Peyer's patch (tissue), 4 donors: Measurements from ENCODE around the gene HACD2. TPM values are rescaled to one million over a fixed set of nuclear protein-coding genes. Genes with fewer than 3 reads are reported as not detected.
A peak's percentile ranks its signal among the peaks of the same experiment; 100 is the strongest.

Source experiments
- DNase-seq, 3 donors: peaks; one replicate each; pipeline ENCODE4 v3.0.0-alpha.2; 2017 to 2019
- H3K27ac ChIP-seq, 4 donors: fragments of 200-600 bp; sonication (generic); one replicate each; pipeline ENCODE4 v1.5.1; 2016 to 2019
- H3K27me3 ChIP-seq, 2 donors: fragments of 200-600 bp; sonication (generic); one replicate each; pipeline ENCODE4 v1.5.1; 2019
- H3K36me3 ChIP-seq, 3 donors: fragments of 200-600 bp; sonication (generic); one replicate each; pipeline ENCODE4 v1.5.1; 2016 to 2019
- H3K4me1 ChIP-seq, 4 donors: fragments of 200-600 bp; sonication (generic); one replicate each; pipeline ENCODE4 v1.5.1; 2016 to 2019
- H3K4me3 ChIP-seq, 4 donors: fragments of 200-600 bp; sonication (generic); 1 replicate in 3 of 4; 2 replicates in 1 of 4; pipeline ENCODE4 v1.5.1; 2016 to 2019; ENCODE audit warnings: mild to moderate bottlenecking in 1 of 4
- H3K9me3 ChIP-seq, 4 donors: fragments of 200-600 bp; sonication (generic); one replicate each; pipeline ENCODE4 v1.5.1; 2016 to 2019; ENCODE audit warnings: mild to moderate bottlenecking in 1 of 4
- CTCF ChIP-seq, 6 experiments: fragments of 450-650 bp in 4 of 6; fragments of 200-600 bp in 2 of 6; sonication (generic) in 1 of 6; IDR thresholded peaks; one replicate each; pipeline ENCODE4 v1.5.1; 2017 to 2019; ENCODE audit warnings: antibody characterized with exemption in 6 of 6, mild to moderate bottlenecking in 3 of 6, moderate library complexity in 1 of 6
- POLR2A ChIP-seq, 2 donors: fragments of 450-650 bp; IDR thresholded peaks; one replicate each; pipeline ENCODE4 v1.5.1; 2017; ENCODE audit warnings: antibody characterized with exemption in 2 of 2, mild to moderate bottlenecking in 2 of 2, moderate library complexity in 2 of 2
- total RNA-seq, 4 donors: library from RNA; depleted of rRNA; stranded (reverse); fragments of >200 nt; gene quantifications; one replicate each; pipeline ENCODE4 v1.1.0, GENCODE V29; 2016

HACD2 gene, protein sequence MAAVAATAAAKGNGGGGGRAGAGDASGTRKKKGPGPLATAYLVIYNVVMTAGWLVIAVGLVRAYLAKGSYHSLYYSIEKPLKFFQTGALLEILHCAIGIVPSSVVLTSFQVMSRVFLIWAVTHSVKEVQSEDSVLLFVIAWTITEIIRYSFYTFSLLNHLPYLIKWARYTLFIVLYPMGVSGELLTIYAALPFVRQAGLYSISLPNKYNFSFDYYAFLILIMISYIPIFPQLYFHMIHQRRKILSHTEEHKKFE
- total RNA-seq: 10 to 100 TPM; 19.8 to 53.6 (median 27.6) TPM

- TF ChIP-seq CTCF (IDR thresholded peaks at IDR 0.05) (no peak), POLR2A (IDR thresholded peaks at IDR 0.05) (peak; percentile 89 to 96)
- Histone ChIP-seq H3K36me3 (peaks cover 0 to 10% (median 0%) of the 10 kb centered on the region in 3 donors), H3K27me3 (no peaks in the 10 kb centered on the region), H3K27ac (peak within 1 kb of the TSS; percentile 79 to 95 (median 90)), H3K4me1 (peaks cover 0 to 19% (median 0%) of the 10 kb centered on the region in 4 donors), H3K4me3 (peak within 1 kb of the TSS; percentile 76 to 98 (median 81)), H3K9me3 (peaks cover 0 to 2% (median 0%) of the 10 kb centered on the region in 4 donors)
- peak; percentile 95 to 98 (median 98) for DNase-seq
Observed at GRCh38 chr3:123584988-123585937, at the start of gene HACD2. TSS of gene HACD2 (minus strand) at chr3:123585053. CDS start at chr3:123585027, 26 bp downstream.

- peaks cover 0 to 44% (median 0%) of the 10 kb centered on the region in 3 donors for H3K36me3 ChIP-seq
Observed at GRCh38 chr3:123634149-123635051, 49.5 kb upstream of the HACD2 start.

DNA sequence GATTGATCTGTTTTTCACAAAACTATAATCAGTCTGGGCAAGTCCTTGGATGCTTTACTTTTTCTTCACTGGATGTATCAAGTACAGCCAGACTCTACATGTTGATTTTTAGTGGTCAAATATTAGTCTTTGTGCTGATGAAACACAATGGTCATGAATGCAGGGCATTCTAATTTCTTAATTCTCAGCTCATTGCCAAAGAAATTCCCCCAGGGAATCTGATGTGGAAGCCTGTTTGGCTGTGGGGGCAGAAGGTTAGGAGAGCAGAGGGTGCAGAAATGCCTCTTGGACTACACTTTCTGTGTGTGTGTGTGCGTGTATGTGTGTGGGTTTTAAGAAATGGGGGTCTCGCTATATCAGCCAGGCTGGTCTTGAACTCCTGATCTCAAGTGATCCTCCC, 48.7 kb upstream of the HACD2 start:
- Histone ChIP-seq H3K27me3 (no peaks in the 10 kb centered on the region), H3K36me3 (peaks cover 0 to 50% (median 0%) of the 10 kb centered on the region in 3 donors), H3K4me1 (peaks cover 0 to 7% (median 0%) of the 10 kb centered on the region in 4 donors), H3K27ac (peak overlapping the region in 2 of 4 donors; percentile 17 to 72), H3K4me3 (no peak overlapping the region), H3K9me3 (no peaks in the 10 kb centered on the region)
- TF ChIP-seq CTCF (IDR thresholded peaks at IDR 0.05) (no peak), POLR2A (IDR thresholded peaks at IDR 0.05) (no peak)
- DNase-seq: no peak

More at GRCh38 chr3:123634149-123635051, 49.5 kb upstream of the HACD2 start:
- Histone ChIP-seq H3K9me3 (no peaks in the 10 kb centered on the region), H3K27me3 (no peaks in the 10 kb centered on the region), H3K4me3 (no peak overlapping the region), H3K4me1 (peaks cover 0 to 7% (median 0%) of the 10 kb centered on the region in 4 donors), H3K27ac (peak overlapping the region in 3 of 4 donors; percentile 17 to 72 (median 25))
- no peak for TF ChIP-seq CTCF (IDR thresholded peaks at IDR 0.05)
- no peak for TF ChIP-seq POLR2A (IDR thresholded peaks at IDR 0.05)
- peak in 1 of 3 donors; percentile 26 for DNase-seq

DNA sequence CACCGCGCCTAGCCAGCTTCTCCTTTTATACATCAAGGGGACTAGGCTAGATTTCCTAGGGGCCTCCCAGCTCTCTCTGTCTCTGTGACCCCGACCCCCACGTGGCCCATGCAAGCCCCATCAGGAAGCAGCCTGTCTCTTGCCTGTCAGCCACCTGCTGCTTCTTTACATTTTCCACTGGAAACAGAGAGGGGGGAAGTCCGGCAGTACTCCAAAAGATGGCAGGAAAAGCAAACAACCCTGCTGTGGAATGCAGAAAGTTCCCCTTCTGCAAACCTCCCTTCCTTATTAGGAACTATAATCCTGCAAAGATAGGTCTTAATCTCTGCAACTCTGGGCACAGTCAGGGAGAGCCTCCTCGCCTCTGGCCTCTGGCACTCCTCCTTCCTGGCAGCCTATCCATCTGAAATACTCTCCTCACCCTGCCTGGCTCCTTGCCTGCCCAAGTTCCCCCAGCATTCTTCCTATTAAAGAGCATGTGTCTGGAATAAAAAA, 47.4 kb upstream of the HACD2 start:
- Histone ChIP-seq H3K36me3 (peaks cover 0 to 40% (median 0%) of the 10 kb centered on the region in 3 donors), H3K4me1 (peaks cover 0 to 7% (median 0%) of the 10 kb centered on the region in 4 donors), H3K27ac (peak overlapping the region in 1 of 4 donors; percentile 11), H3K9me3 (no peaks in the 10 kb centered on the region), H3K27me3 (no peaks in the 10 kb centered on the region), H3K4me3 (no peak overlapping the region)
- DNase-seq: peak in 1 of 3 donors; percentile 44
- TF ChIP-seq POLR2A (IDR thresholded peaks at IDR 0.05) (no peak), CTCF (IDR thresholded peaks at IDR 0.05) (no peak)

DNA sequence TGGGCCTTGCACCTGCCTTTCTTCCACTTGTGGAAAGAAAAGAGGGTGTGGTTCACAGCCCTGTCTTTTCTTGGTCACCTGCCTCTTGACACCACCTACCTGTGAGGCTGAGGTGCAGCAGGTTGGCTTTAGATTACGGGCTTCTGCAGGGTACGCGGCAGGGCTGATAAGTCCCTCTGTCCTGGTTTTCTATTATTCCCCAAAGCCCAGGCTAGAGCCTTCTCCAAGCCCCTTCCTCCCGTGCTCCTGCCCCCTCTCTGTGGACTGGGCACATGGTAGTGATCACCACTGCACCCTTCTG, 44.8 kb upstream of the HACD2 start:
- TF ChIP-seq POLR2A (IDR thresholded peaks at IDR 0.05) (no peak), CTCF (IDR thresholded peaks at IDR 0.05) (peak in 1 of 6 experiments; percentile 9)
- Histone ChIP-seq H3K27me3 (no peaks in the 10 kb centered on the region), H3K36me3 (peaks cover 0 to 60% (median 0%) of the 10 kb centered on the region in 3 donors), H3K27ac (no peak overlapping the region), H3K9me3 (no peaks in the 10 kb centered on the region), H3K4me1 (no peaks in the 10 kb centered on the region), H3K4me3 (no peak overlapping the region)
- DNase-seq: no peak
